HEK293T (cell line): ENCODE measurements around the gene MPP7.

Experiments used
- ELF4 ChIP-seq: fragments of 450-650 bp; IDR thresholded peaks from 2 replicates; pipeline ENCODE4 v1.6.1; 2017; ENCODE audit warnings: antibody characterized with exemption
- HDGF ChIP-seq: fragments of 450-650 bp; IDR thresholded peaks from 2 replicates; pipeline ENCODE4 v1.6.1; 2017; ENCODE audit warnings: antibody characterized with exemption, borderline replicate concordance

DNA sequence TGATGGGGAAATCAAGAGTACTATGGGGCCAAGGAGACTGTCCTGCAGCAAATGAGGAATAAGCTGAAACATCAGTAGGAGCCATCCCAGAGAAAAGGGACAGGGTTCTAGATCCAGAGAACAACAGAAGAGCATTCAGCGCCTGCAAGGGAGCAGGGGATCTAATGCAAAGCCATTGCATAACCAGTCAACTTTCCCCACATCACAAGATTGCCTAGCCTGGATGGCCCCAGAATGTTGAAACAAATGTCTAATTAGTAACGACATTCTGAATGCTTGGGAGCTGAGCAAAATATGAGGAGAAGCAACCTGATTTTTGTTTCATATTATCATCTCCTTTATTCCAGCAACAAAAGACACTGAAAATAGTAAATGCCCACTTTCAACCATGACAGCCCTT is 2.7 kb upstream of the MPP7 start:
- no peak for TF ChIP-seq ELF4
- TF ChIP-seq HDGF: no peak
